ENCODE measurements around the gene RYR3. TPM values are rescaled to one million over a fixed set of nuclear protein-coding genes. Genes with fewer than 3 reads are reported as not detected.

The RYR3 gene
- total and polyA plus RNA-seq, 10 of the 15 experiments (the other 5 are each of a cell fraction or from before 2014, with no cell fraction given): under 0.01 to 0.44 (median 0.16) TPM; not detected in 5

DNA sequence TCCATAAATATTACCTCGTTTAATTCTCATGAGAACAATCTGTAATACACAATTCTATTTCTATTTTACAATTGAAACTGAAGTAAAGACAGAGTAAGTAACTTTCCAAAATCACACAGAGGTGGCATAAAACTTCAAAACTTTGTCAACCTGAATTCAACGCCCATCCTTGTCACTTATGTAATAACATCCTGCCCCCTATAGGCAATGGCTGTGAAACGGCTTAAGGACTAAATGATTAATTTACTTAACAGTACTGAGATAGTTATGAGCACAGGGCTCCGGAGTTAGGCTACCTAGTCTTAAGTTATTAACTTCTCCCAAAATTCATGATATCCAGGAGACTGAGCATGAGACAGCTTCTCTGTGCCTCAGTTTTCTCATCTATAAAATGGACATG lies 364.5 kb downstream of the RYR3 start:
- ChIA-PET SMC1A (ENCODE audit: uncharacterized antibody, unreplicated experiment) (interaction anchor here (0.9 to 1.8 kb wide), 2 partner anchors 25 to 361 kb away, joined by 3 to 5 read pairs; no protein-coding TSS in a partner anchor), POLR2A (interaction anchor here (0.5 kb wide), 1 partner anchor 56 kb away, joined by 3 read pairs; no protein-coding TSS in a partner anchor), RAD21 (ENCODE audit: unreplicated experiment) (interaction anchor here (2.7 kb wide), 1 partner anchor 383 kb away, joined by 7 read pairs; no protein-coding TSS in a partner anchor), CTCF (interaction anchor here (0.6 to 4.3 kb wide), 5 partner anchors 16 to 384 kb away, joined by 3 to 32 read pairs (median 13); no protein-coding TSS in a partner anchor)
- Histone ChIP-seq H3K79me2 (ENCODE audit: control insufficient read depth, insufficient read depth, low read length) (no peaks in the 10 kb centered on the region), H3K9me3 (replicated peaks; ENCODE audit: control insufficient read depth, insufficient read depth, low read length) (no peaks in the 10 kb centered on the region), H3K9ac (ENCODE audit: control insufficient read depth, insufficient read depth, low read length) (no peak overlapping the region), H4K20me1 (ENCODE audit: control insufficient read depth, insufficient read depth) (no peaks in the 10 kb centered on the region), H3K4me2 (ENCODE audit: control insufficient read depth, insufficient read depth) (no peak overlapping the region), H3K4me1 (ENCODE audit: control insufficient read depth, insufficient read depth, low read length) (peaks cover 14% of the 10 kb centered on the region; the same call in 1 of the 2 replicates), H3K36me3 (ENCODE audit: control insufficient read depth in 2 of 2, insufficient read depth in 2 of 2, low read length in 1 of 2) (no peaks in the 10 kb centered on the region), H2AFZ (ENCODE audit: control insufficient read depth, low read depth, low read length) (no peak overlapping the region), H3K27ac (ENCODE audit: control insufficient read depth, insufficient read depth) (no peak overlapping the region), H3K4me3 (no peak overlapping the region), H3K27me3 (replicated peaks in 1 of 2; ENCODE audit: control insufficient read depth in 2 of 2, insufficient read depth in 2 of 2, low read length in 1 of 2) (no peaks in the 10 kb centered on the region; a peak in 3 of 4 replicates)
- TF ChIP-seq SMC3 (IDR thresholded peaks at IDR 0.05; ENCODE audit: borderline replicate concordance, low read length) (peak; percentile 50; the same call in 1 of the 2 replicates), RAD21 (IDR thresholded peaks at IDR 0.05; ENCODE audit: insufficient read depth, low read depth, low read length) (peak; percentile 66), MXI1 (IDR thresholded peaks at IDR 0.05; ENCODE audit: low read depth, low read length) (no peak), MTA3 (IDR thresholded peaks at IDR 0.05; ENCODE audit: borderline replicate concordance, low read length) (no peak), CBFB (IDR thresholded peaks at IDR 0.05; ENCODE audit: low read depth) (no peak), ATF7 (IDR thresholded peaks at IDR 0.05; ENCODE audit: low read depth) (no peak), NR2F1 (conservative IDR thresholded peaks at IDR 0.05) (no peak), CBX3 (IDR thresholded peaks at IDR 0.05; ENCODE audit: borderline replicate concordance, low read depth) (no peak)
- TF ChIP-seq, protein P1, sequence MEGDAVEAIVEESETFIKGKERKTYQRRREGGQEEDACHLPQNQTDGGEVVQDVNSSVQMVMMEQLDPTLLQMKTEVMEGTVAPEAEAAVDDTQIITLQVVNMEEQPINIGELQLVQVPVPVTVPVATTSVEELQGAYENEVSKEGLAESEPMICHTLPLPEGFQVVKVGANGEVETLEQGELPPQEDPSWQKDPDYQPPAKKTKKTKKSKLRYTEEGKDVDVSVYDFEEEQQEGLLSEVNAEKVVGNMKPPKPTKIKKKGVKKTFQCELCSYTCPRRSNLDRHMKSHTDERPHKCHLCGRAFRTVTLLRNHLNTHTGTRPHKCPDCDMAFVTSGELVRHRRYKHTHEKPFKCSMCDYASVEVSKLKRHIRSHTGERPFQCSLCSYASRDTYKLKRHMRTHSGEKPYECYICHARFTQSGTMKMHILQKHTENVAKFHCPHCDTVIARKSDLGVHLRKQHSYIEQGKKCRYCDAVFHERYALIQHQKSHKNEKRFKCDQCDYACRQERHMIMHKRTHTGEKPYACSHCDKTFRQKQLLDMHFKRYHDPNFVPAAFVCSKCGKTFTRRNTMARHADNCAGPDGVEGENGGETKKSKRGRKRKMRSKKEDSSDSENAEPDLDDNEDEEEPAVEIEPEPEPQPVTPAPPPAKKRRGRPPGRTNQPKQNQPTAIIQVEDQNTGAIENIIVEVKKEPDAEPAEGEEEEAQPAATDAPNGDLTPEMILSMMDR (IDR thresholded peaks at IDR 0.05 in 2 of 3, conservative IDR thresholded peaks at IDR 0.05 in 1 of 3; ENCODE audit: control insufficient read depth in 2 of 3, extremely low read depth in 1 of 3, insufficient read depth in 1 of 3, low read depth in 3 of 3, low read length in 3 of 3): peak; percentile 54 to 63 (median 56)
- peak; percentile 77 for FAIRE-seq
- intact Hi-C loops (cut with micrococcal nuclease; ENCODE audit: unreplicated experiment) (loop anchor here (1.0 to 2.0 kb wide), 2 partner anchors 366 to 383 kb away; no protein-coding TSS in a partner anchor), in situ Hi-C loops (cut with MboI) (no loop called here)
- WGBS (ENCODE audit: insufficient coverage, insufficient replicate concordance, low lambda C conversion rate, missing lambda C conversion rate): under 1% methylated on average over 4 of the region's 4 CpGs
- no peak for DNase-seq (ENCODE audit: low read depth, low spot score)
- ATAC-seq: peak; percentile 81
- BruUV-seq (replicated peaks): no TSS peak
